Tibial nerve (tissue), 4 donors: Measurements from ENCODE around the gene TLE1. TPM values are rescaled to one million over a fixed set of nuclear protein-coding genes. Genes with fewer than 3 reads are reported as not detected.
"Not testable (repeated sequence)": the region's sequence is repeated elsewhere in the genome, so short reads cannot be mapped to it uniquely, and the experiment has no call there.

Experiments used
- DNase-seq, 2 donors: peaks; one replicate each; pipeline ENCODE4 v3.0.0-alpha.2; 2019; ENCODE audit warnings: low spot score in 2 of 2
- H3K27ac ChIP-seq, 4 donors: fragments of 200-600 bp; sonication (generic) in 3 of 4; one replicate each; pipeline ENCODE4 v1.5.1; 2017 to 2019; ENCODE audit warnings: mild to moderate bottlenecking in 1 of 4
- H3K27me3 ChIP-seq, 2 donors: fragments of 200-600 bp; sonication (generic) in 1 of 2; one replicate each; pipeline versions ENCODE4 v1.5.1 to v1.6.0; 2017 to 2019
- H3K36me3 ChIP-seq, 3 donors: fragments of 200-600 bp; sonication (generic); one replicate each; pipeline ENCODE4 v1.5.1; 2018 to 2019
- H3K4me1 ChIP-seq, 4 donors: fragments of 200-600 bp; sonication (generic) in 3 of 4; one replicate each; pipeline ENCODE4 v1.5.1; 2017 to 2019
- H3K4me3 ChIP-seq, 4 donors: fragments of 200-600 bp; sonication (generic) in 3 of 4; one replicate each; pipeline ENCODE4 v1.5.1; 2017 to 2019; ENCODE audit warnings: mild to moderate bottlenecking in 1 of 4, moderate library complexity in 1 of 4
- H3K9me3 ChIP-seq, 4 donors: fragments of 200-600 bp; sonication (generic) in 3 of 4; one replicate each; pipeline ENCODE4 v1.5.1; 2017 to 2019
- CTCF ChIP-seq, 5 experiments: fragments of 200-600 bp in 3 of 5; fragments of 450-650 bp in 2 of 5; sonication (generic) in 3 of 5; IDR thresholded peaks; one replicate each; pipeline ENCODE4 v1.5.1; 2016 to 2019; ENCODE audit warnings: antibody characterized with exemption in 5 of 5, mild to moderate bottlenecking in 3 of 5, moderate library complexity in 2 of 5
- EP300 ChIP-seq, 2 donors: sonication (generic); formaldehyde crosslinking; IDR thresholded peaks; one replicate each; pipeline ENCODE4 v1.6.1; 2017; ENCODE audit warnings: antibody characterized with exemption in 2 of 2, mild to moderate bottlenecking in 1 of 2
- POLR2A ChIP-seq, 2 donors: fragments of 450-650 bp; IDR thresholded peaks; one replicate each; pipeline ENCODE4 v1.6.1; 2017; ENCODE audit warnings: antibody characterized with exemption in 2 of 2, mild to moderate bottlenecking in 2 of 2, moderate library complexity in 2 of 2
- WGBS, 2 donors: methylation state at CpG; one replicate each; pipeline ENCODE4 v1.1.5; 2018; 5-methylcytosine and 5-hydroxymethylcytosine counted together
- total RNA-seq, 4 donors: library from RNA; depleted of rRNA; stranded (reverse); fragments of >200 nt; gene quantifications; one replicate each; pipeline ENCODE4 v1.1.0, GENCODE V29; 2016

The TLE1 gene
- total RNA-seq, 4 donors from 2014 or later: 81.8 to 107 (median 94.7) TPM

GRCh38 chr9:81690251-81690851 lies 1.0 kb upstream of the TLE1 start:
- peaks cover 0 to 35% (median 0%) of the 10 kb centered on the region in 4 donors for H3K4me1 ChIP-seq
- H3K9me3 ChIP-seq: no peaks in the 10 kb centered on the region
- H3K36me3 ChIP-seq: no peaks in the 10 kb centered on the region
- TF ChIP-seq POLR2A (IDR thresholded peaks at IDR 0.05): no peak
- TF ChIP-seq EP300 (IDR thresholded peaks at IDR 0.05): no peak
- TF ChIP-seq CTCF (IDR thresholded peaks at IDR 0.05): no peak
- peak in 1 of 2 donors; percentile 16 for DNase-seq
- H3K4me3 ChIP-seq: peak overlapping the region; percentile 35 to 74 (median 66)
- peak overlapping the region; percentile 67 to 97 (median 89) for H3K27ac ChIP-seq
- no peaks in the 10 kb centered on the region for H3K27me3 ChIP-seq
- WGBS, 2 donors: 3 to 8% methylated on average over 23 of the region's 23 CpGs

GRCh38 chr9:81689093-81689342 lies 329 bp downstream of the TLE1 start:
- DNase-seq, H3K36me3 ChIP-seq, H3K9me3 ChIP-seq, H3K27me3 ChIP-seq: not testable (repeated sequence)
- WGBS, 2 donors: 0% methylated on average over 21 of the region's 21 CpGs
- H3K4me3 ChIP-seq: peak overlapping the region; percentile 69 to 82 (median 75)
- peak overlapping the region; percentile 89 to 97 (median 94) for H3K27ac ChIP-seq
- peaks cover 0 to 42% (median 3%) of the 10 kb centered on the region in 4 donors for H3K4me1 ChIP-seq

GRCh38 chr9:81688262-81689092 lies 870 bp downstream of the TLE1 start:
- peak overlapping the region; percentile 69 to 82 (median 75) for H3K4me3 ChIP-seq
- H3K4me1 ChIP-seq: peaks cover 0 to 42% (median 6%) of the 10 kb centered on the region in 4 donors
- 0 to 2% methylated on average over 7 to 61 of the region's 107 CpGs for WGBS, 2 donors
- H3K27me3 ChIP-seq, H3K36me3 ChIP-seq, H3K9me3 ChIP-seq: not testable (repeated sequence)
- DNase-seq: peak; percentile 41 to 46
- peak overlapping the region; percentile 89 to 97 (median 94) for H3K27ac ChIP-seq
- TF ChIP-seq POLR2A (IDR thresholded peaks at IDR 0.05) (peak in 1 of 2 donors; percentile 33), EP300 (IDR thresholded peaks at IDR 0.05) (peak in 1 of 2 donors; percentile 73)

- Histone ChIP-seq H3K27ac (peak overlapping the region; percentile 89 to 97 (median 94)), H3K9me3 (no peaks in the 10 kb centered on the region), H3K4me1 (peaks cover 0 to 49% (median 9%) of the 10 kb centered on the region in 4 donors), H3K36me3 (no peaks in the 10 kb centered on the region), H3K27me3 (no peaks in the 10 kb centered on the region), H3K4me3 (peak overlapping the region; percentile 69 to 82 (median 75))
- 0 to 1% methylated on average over 38 to 39 of the region's 51 CpGs for WGBS, 2 donors
- DNase-seq: peak; percentile 36 to 60
- TF ChIP-seq CTCF (IDR thresholded peaks at IDR 0.05) (no peak), POLR2A (IDR thresholded peaks at IDR 0.05) (no peak), EP300 (IDR thresholded peaks at IDR 0.05) (peak in 1 of 2 donors; percentile 13)
These were observed 1.7 kb downstream of the TLE1 start for GRCh38 chr9:81687521-81688261.

GRCh38 chr9:81686614-81687520 lies 2.5 kb downstream of the TLE1 start:
- H3K36me3 ChIP-seq: peaks cover 0 to under 1% (median 0%) of the 10 kb centered on the region in 3 donors
- H3K9me3 ChIP-seq: no peaks in the 10 kb centered on the region
- H3K27ac ChIP-seq: peak overlapping the region; percentile 89 to 97 (median 94)
- TF ChIP-seq POLR2A (IDR thresholded peaks at IDR 0.05): peak in 1 of 2 donors; percentile 60
- TF ChIP-seq CTCF (IDR thresholded peaks at IDR 0.05): peak; percentile 79 to 91 (median 82)
- peak in 1 of 2 donors; percentile 78 for TF ChIP-seq EP300 (IDR thresholded peaks at IDR 0.05)
- no peaks in the 10 kb centered on the region for H3K27me3 ChIP-seq
- peaks cover 0 to 55% (median 13%) of the 10 kb centered on the region in 4 donors for H3K4me1 ChIP-seq
- peak overlapping the region; percentile 69 to 82 (median 75) for H3K4me3 ChIP-seq
- DNase-seq: peak; percentile 72 to 80
- WGBS, 2 donors: 2 to 3% methylated on average over 36 of the region's 36 CpGs
